ENCODE results near the gene C5orf24.
"Not testable (repeated sequence)": the region's sequence is repeated elsewhere in the genome, so short reads cannot be mapped to it uniquely, and the experiment has no call there.

Gene C5orf24

GRCh38 chr5:134873987-134874830, 28.4 kb downstream of the C5orf24 start, which contains the start of gene TXNDC15:
Gene TXNDC15, plus strand, starts transcription at chr5:134874371. Its CDS starts 57 bp downstream, at chr5:134874428.
- no peak for DNase-seq (ENCODE audit: low read depth, low spot score)
- peak within 1 kb of the TSS; percentile 82 for H3K27ac ChIP-seq
- no peaks in the 10 kb centered on the region for H3K9me3 ChIP-seq (ENCODE audit: low read depth, low read length)
- no peak for TF ChIP-seq EZH2 (IDR thresholded peaks at IDR 0.05)
- TF ChIP-seq POLR2AphosphoS5 (IDR thresholded peaks at IDR 0.05; ENCODE audit: borderline replicate concordance, low read depth, low read length), result peak; percentile 92
- TF ChIP-seq FOXP2 (optimal IDR thresholded peaks at IDR 0.05; ENCODE audit: control extremely low read depth, extremely low read length, insufficient read depth), result peak; percentile 19
- peak within 1 kb of the TSS; percentile 97 for H3K4me3 ChIP-seq
- peak within 1 kb of the TSS; percentile 90 for H3K9ac ChIP-seq (ENCODE audit: insufficient read length)
- no peaks in the 10 kb centered on the region for H3K36me3 ChIP-seq (ENCODE audit: insufficient read depth, low read length)

GRCh38 chr5:134874831-134875655, 29.3 kb downstream of the C5orf24 start:
- no peak for DNase-seq (ENCODE audit: low read depth, low spot score)
- H3K9me3 ChIP-seq (ENCODE audit: low read depth, low read length), result no peaks in the 10 kb centered on the region
- H3K9ac ChIP-seq (ENCODE audit: insufficient read length), result peak overlapping the region; percentile 90
- TF ChIP-seq POLR2AphosphoS5 (IDR thresholded peaks at IDR 0.05; ENCODE audit: borderline replicate concordance, low read depth, low read length) (no peak), FOXP2 (optimal IDR thresholded peaks at IDR 0.05; ENCODE audit: control extremely low read depth, extremely low read length, insufficient read depth) (no peak), EZH2 (IDR thresholded peaks at IDR 0.05) (no peak)
- H3K27ac ChIP-seq, result peak overlapping the region; percentile 82
- no peaks in the 10 kb centered on the region for H3K36me3 ChIP-seq (ENCODE audit: insufficient read depth, low read length)
- peak overlapping the region; percentile 97 for H3K4me3 ChIP-seq

DNA sequence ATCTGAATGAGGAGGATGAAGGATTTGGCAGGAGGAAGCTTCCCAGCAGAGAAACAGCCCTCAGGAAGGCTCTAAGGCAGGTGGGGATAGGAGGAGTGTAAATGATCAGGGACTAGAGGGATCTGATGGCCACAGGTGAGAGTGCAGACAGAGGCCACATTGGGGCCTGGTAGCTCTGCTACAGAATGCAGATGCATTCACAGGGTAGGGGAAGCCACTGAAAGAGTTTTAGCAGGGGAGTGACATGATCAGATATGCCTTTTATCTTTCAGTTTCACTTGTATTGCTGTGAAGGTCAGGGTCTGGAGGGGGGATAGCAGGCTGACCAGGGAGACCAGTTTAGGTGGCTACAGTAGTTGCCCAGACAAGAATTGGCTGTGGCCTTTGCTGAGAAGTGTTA, 31.4 kb downstream of the C5orf24 start:
- Histone ChIP-seq H3K36me3 (ENCODE audit: insufficient read depth, low read length) (no peaks in the 10 kb centered on the region), H3K9ac (ENCODE audit: insufficient read length) (no peak overlapping the region), H3K4me3 (no peak overlapping the region), H3K9me3 (ENCODE audit: low read depth, low read length) (no peaks in the 10 kb centered on the region), H3K27ac (no peak overlapping the region)
- no peak for DNase-seq (ENCODE audit: low read depth, low spot score)
- TF ChIP-seq FOXP2 (optimal IDR thresholded peaks at IDR 0.05; ENCODE audit: control extremely low read depth, extremely low read length, insufficient read depth) (no peak), EZH2 (IDR thresholded peaks at IDR 0.05) (no peak), POLR2AphosphoS5 (IDR thresholded peaks at IDR 0.05; ENCODE audit: borderline replicate concordance, low read depth, low read length) (no peak)

DNA sequence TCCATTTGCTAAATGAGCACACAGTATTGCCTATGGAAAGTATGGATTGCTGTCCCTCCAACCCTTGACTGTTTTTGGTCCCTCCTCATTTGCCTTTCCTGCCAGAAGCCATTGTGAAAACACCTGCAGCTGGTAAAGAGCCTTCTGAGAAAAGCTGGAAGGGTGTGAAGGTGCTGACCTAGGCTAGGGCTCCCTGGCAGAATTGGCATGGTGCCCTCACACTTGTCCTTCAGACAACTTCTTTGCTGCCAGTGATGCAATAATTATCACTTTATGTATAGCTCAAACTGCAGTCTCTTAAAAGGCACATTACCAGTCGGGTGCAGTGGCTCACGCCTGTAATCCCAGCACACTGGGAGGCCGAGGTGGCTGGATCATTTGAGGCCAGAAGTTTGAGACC, 32.6 kb downstream of the C5orf24 start:
- H3K36me3 ChIP-seq (ENCODE audit: insufficient read depth, low read length), result no peaks in the 10 kb centered on the region
- no peaks in the 10 kb centered on the region for H3K9me3 ChIP-seq (ENCODE audit: low read depth, low read length)
- no peak overlapping the region for H3K9ac ChIP-seq (ENCODE audit: insufficient read length)
- DNase-seq (ENCODE audit: low read depth, low spot score), result no peak
- no peak overlapping the region for H3K27ac ChIP-seq
- no peak overlapping the region for H3K4me3 ChIP-seq
- TF ChIP-seq EZH2 (IDR thresholded peaks at IDR 0.05) (no peak), POLR2AphosphoS5 (IDR thresholded peaks at IDR 0.05; ENCODE audit: borderline replicate concordance, low read depth, low read length) (no peak), FOXP2 (optimal IDR thresholded peaks at IDR 0.05; ENCODE audit: control extremely low read depth, extremely low read length, insufficient read depth) (no peak)

DNA sequence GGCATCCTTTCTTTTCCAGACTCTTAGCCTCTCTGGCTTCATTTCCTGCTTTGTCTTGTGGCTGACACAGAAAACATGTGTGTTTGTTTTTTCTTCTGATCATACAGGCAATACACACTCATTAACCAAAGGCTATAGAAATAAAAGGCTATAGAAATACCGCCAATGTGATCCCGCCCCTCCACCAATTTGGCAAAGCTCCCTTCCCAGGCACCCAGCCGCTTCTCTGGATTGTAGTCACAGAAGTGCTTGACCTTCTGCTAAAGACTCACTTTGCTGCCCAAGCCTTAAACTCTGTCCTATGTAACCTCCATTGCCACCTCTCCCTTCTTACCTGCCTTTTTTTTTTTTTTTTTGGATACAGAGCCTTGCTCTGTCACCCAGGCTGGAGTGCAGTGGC, 33.7 kb downstream of the C5orf24 start:
- Histone ChIP-seq H3K4me3 (no peak overlapping the region), H3K36me3 (ENCODE audit: insufficient read depth, low read length) (no peaks in the 10 kb centered on the region), H3K9me3 (ENCODE audit: low read depth, low read length) (no peaks in the 10 kb centered on the region), H3K27ac (no peak overlapping the region), H3K9ac (ENCODE audit: insufficient read length) (no peak overlapping the region)
- no peak for DNase-seq (ENCODE audit: low read depth, low spot score)
- TF ChIP-seq FOXP2 (optimal IDR thresholded peaks at IDR 0.05; ENCODE audit: control extremely low read depth, extremely low read length, insufficient read depth) (no peak), POLR2AphosphoS5 (IDR thresholded peaks at IDR 0.05; ENCODE audit: borderline replicate concordance, low read depth, low read length) (no peak), EZH2 (IDR thresholded peaks at IDR 0.05) (no peak)

GRCh38 chr5:134880937-134881336, 35.2 kb downstream of the C5orf24 start:
- not testable (repeated sequence) for H3K27ac ChIP-seq; H3K9ac ChIP-seq (ENCODE audit: insufficient read length)

DNA sequence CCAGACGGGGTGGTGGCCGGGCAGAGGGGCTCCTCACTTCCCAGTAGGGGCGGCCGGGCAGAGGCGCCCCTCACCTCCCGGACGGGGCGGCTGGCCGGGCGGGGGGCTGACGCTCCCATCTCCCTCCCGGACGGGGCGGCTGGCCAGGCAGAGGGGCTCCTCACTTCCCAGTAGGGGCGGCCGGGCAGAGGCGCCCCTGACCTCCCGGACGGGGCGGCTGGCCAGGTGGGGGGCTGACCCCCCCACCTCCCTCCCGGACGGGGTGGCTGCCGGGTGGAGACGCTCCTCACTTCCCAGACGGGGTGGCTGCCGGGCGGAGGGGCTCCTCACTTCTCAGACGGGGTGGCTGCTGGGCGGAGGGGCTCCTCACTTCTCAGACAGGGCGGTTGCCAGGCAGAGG, 35.9 kb downstream of the C5orf24 start:
- not testable (repeated sequence) for H3K27ac ChIP-seq; H3K9ac ChIP-seq (ENCODE audit: insufficient read length); H3K36me3 ChIP-seq (ENCODE audit: insufficient read depth, low read length); H3K9me3 ChIP-seq (ENCODE audit: low read depth, low read length); DNase-seq (ENCODE audit: low read depth, low spot score); H3K4me3 ChIP-seq

More at GRCh38 chr5:134880937-134881336, 35.2 kb downstream of the C5orf24 start:
- not testable (repeated sequence) for DNase-seq (ENCODE audit: low read depth, low spot score); H3K36me3 ChIP-seq (ENCODE audit: insufficient read depth, low read length); H3K4me3 ChIP-seq; H3K9me3 ChIP-seq (ENCODE audit: low read depth, low read length)

- Histone ChIP-seq H3K27ac (no peak overlapping the region), H3K4me3 (no peak overlapping the region), H3K9ac (ENCODE audit: insufficient read length) (no peak overlapping the region), H3K9me3 (ENCODE audit: low read depth, low read length) (no peaks in the 10 kb centered on the region), H3K36me3 (ENCODE audit: insufficient read depth, low read length) (peaks cover 7% of the 10 kb centered on the region; the same call in 1 of the 2 replicates)
- DNase-seq (ENCODE audit: low read depth, low spot score), result no peak
- no peak for TF ChIP-seq FOXP2 (optimal IDR thresholded peaks at IDR 0.05; ENCODE audit: control extremely low read depth, extremely low read length, insufficient read depth)
- TF ChIP-seq EZH2 (IDR thresholded peaks at IDR 0.05), result no peak
- no peak for TF ChIP-seq POLR2AphosphoS5 (IDR thresholded peaks at IDR 0.05; ENCODE audit: borderline replicate concordance, low read depth, low read length)
Measured at GRCh38 chr5:134887593-134888159, 41.9 kb downstream of the C5orf24 start.

Measured in SK-N-MC (cell line).